ENCODE data around the gene PPP2CA.

Gene PPP2CA

DNA sequence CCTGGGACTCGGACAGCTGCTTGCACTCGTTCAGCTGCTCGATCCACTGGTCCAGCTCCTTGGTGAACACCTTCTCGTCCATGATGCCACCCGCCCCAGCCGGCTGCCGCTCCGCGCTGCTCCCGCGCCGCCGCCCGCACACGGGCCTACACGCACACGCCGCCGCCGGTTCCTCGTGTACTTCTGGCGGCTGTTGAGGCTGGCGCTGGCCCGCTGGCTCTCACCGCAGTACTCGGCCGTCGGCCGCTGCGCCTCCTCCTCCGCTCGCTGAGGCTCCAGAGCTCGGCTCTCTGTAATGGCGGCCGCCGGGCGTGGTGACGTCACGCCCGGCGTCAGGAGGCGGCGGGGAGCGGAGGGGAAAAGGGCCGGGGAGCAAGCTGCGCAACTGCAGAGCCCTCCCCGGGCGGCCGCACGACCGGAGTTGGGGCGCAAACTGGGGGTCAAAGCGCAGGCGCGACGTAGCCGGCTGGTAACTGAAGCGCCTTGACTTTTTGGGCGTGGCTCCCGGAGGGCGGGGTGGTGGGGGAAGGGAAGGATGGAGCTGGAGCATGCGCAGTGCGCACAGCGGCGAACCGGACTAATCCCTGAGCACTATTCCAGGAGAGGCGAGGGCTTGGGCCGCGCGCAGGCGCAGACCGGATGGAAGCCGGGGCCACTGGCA, at the start of gene PPP2CA:
Gene PPP2CA, minus strand, starts transcription at position 294 of the 661 bp plus-strand sequence. Its CDS starts 212 bp downstream, at position 82.
- H3K36me3 ChIP-seq (ENCODE audit: low read length): peaks cover 16% of the 10 kb centered on the region
- H3K9me3 ChIP-seq (ENCODE audit: insufficient read depth, low read length): no peaks in the 10 kb centered on the region
- H3K9ac ChIP-seq (ENCODE audit: low read length): peak within 1 kb of the TSS; percentile 100
- H3K4me3 ChIP-seq (ENCODE audit: insufficient read depth, low read length, poor library complexity, severe bottlenecking): peak within 1 kb of the TSS; percentile 87
- peak within 1 kb of the TSS; percentile 93 for H2AFZ ChIP-seq (ENCODE audit: low read depth, low read length, severe bottlenecking)
- peaks cover 12% of the 10 kb centered on the region; the same call in 1 of the 2 replicates for H3F3A ChIP-seq (ENCODE audit: insufficient read depth)
- TF ChIP-seq, protein P1, sequence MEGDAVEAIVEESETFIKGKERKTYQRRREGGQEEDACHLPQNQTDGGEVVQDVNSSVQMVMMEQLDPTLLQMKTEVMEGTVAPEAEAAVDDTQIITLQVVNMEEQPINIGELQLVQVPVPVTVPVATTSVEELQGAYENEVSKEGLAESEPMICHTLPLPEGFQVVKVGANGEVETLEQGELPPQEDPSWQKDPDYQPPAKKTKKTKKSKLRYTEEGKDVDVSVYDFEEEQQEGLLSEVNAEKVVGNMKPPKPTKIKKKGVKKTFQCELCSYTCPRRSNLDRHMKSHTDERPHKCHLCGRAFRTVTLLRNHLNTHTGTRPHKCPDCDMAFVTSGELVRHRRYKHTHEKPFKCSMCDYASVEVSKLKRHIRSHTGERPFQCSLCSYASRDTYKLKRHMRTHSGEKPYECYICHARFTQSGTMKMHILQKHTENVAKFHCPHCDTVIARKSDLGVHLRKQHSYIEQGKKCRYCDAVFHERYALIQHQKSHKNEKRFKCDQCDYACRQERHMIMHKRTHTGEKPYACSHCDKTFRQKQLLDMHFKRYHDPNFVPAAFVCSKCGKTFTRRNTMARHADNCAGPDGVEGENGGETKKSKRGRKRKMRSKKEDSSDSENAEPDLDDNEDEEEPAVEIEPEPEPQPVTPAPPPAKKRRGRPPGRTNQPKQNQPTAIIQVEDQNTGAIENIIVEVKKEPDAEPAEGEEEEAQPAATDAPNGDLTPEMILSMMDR (IDR thresholded peaks at IDR 0.05; ENCODE audit: insufficient read depth, low read length, poor library complexity, severe bottlenecking): no peak
- no peak for TF ChIP-seq EZH2phosphoT487 (conservative IDR thresholded peaks at IDR 0.05; ENCODE audit: low read length)
- peaks cover 50% of the 10 kb centered on the region for H3K79me2 ChIP-seq (ENCODE audit: insufficient read depth, low read length)
- H3K27me3 ChIP-seq (ENCODE audit: low read length): no peaks in the 10 kb centered on the region
- peak within 1 kb of the TSS; percentile 86 for H3K27ac ChIP-seq (ENCODE audit: low read depth, low read length)
- peaks cover 32% of the 10 kb centered on the region for H4K20me1 ChIP-seq (ENCODE audit: low read depth, low read length)
- H3K9me2 ChIP-seq (replicated peaks; ENCODE audit: insufficient read depth, low read length): no peaks in the 10 kb centered on the region
- peak within 1 kb of the TSS; percentile 96 for H3K4me2 ChIP-seq (ENCODE audit: low read depth, low read length, poor library complexity, severe bottlenecking)

DNA sequence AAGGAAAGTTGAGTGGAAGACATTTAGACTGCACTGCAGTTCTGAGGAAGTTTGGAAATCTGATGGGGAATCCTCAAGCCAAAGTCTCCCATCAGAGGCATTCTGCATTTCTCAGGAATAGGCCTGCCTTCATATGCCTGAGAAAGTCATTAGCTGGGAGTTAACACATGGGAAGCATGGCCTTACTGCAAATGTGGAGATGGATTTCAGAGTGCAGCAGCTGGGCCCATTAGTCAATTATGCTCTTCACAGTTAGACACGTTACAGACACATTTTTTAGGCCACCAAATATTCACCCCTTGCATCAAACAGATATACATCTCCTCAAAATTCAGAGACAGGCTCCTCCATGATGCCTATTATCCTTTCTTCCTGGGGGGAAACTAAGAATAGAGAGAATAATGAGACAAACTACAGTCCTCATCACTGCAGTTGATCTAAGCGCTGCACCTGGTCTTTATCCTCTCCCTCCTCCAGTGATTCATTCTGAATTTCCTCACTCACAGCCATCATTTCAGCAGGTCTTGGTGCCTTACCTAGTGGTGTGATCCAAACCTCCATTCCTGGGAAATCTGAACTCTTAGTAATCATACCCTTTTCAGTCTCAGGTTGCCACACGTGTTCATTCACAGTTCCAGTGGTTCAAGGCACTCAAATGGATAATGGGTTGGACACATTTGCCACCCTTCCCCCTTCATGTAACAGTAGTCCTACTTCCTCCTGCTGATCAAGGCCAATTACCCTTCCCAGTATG, 47.9 kb upstream of the PPP2CA start:
- Histone ChIP-seq H3F3A (ENCODE audit: insufficient read depth) (no peaks in the 10 kb centered on the region), H3K36me3 (ENCODE audit: low read length) (no peaks in the 10 kb centered on the region), H3K4me2 (ENCODE audit: low read depth, low read length, poor library complexity, severe bottlenecking) (no peak overlapping the region), H2AFZ (ENCODE audit: low read depth, low read length, severe bottlenecking) (no peak overlapping the region), H3K27me3 (ENCODE audit: low read length) (no peaks in the 10 kb centered on the region), H3K4me3 (ENCODE audit: insufficient read depth, low read length, poor library complexity, severe bottlenecking) (no peak overlapping the region), H3K9ac (ENCODE audit: low read length) (no peak overlapping the region), H3K27ac (ENCODE audit: low read depth, low read length) (no peak overlapping the region), H4K20me1 (ENCODE audit: low read depth, low read length) (no peaks in the 10 kb centered on the region), H3K79me2 (ENCODE audit: insufficient read depth, low read length) (no peaks in the 10 kb centered on the region), H3K9me2 (replicated peaks; ENCODE audit: insufficient read depth, low read length) (no peaks in the 10 kb centered on the region), H3K9me3 (ENCODE audit: insufficient read depth, low read length) (peaks cover 6% of the 10 kb centered on the region; the same call in 1 of the 2 replicates)
- TF ChIP-seq, protein P1 (IDR thresholded peaks at IDR 0.05; ENCODE audit: insufficient read depth, low read length, poor library complexity, severe bottlenecking): no peak
- no peak for TF ChIP-seq EZH2phosphoT487 (conservative IDR thresholded peaks at IDR 0.05; ENCODE audit: low read length)

DNA sequence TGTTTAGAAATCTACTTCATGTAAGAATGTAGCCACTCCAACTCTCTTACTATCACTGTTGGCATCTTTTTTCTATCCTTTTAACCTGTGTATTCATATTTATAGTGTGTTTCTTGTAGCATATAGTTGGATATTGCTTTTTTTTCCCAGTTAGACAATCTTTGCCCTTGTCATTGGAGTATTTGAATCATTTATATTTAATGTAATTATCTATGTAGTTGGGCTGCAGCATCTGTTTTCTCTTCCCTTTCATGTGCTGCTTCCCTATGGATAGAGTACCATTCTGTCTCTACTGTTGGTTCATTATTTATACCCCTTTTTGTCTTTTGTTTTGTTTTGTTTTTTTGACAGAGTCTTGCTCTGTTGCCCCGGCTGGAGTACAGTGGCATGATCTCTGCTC, 45.2 kb upstream of the PPP2CA start:
- Histone ChIP-seq H3K4me2 (ENCODE audit: low read depth, low read length, poor library complexity, severe bottlenecking) (no peak overlapping the region), H3K27ac (ENCODE audit: low read depth, low read length) (no peak overlapping the region), H4K20me1 (ENCODE audit: low read depth, low read length) (no peaks in the 10 kb centered on the region), H3F3A (ENCODE audit: insufficient read depth) (no peaks in the 10 kb centered on the region), H3K79me2 (ENCODE audit: insufficient read depth, low read length) (no peaks in the 10 kb centered on the region), H3K9me3 (ENCODE audit: insufficient read depth, low read length) (peaks cover 6% of the 10 kb centered on the region; the same call in 1 of the 2 replicates), H3K9me2 (replicated peaks; ENCODE audit: insufficient read depth, low read length) (no peaks in the 10 kb centered on the region), H3K9ac (ENCODE audit: low read length) (no peak overlapping the region), H3K27me3 (ENCODE audit: low read length) (no peaks in the 10 kb centered on the region), H3K36me3 (ENCODE audit: low read length) (no peaks in the 10 kb centered on the region), H3K4me3 (ENCODE audit: insufficient read depth, low read length, poor library complexity, severe bottlenecking) (no peak overlapping the region), H2AFZ (ENCODE audit: low read depth, low read length, severe bottlenecking) (no peak overlapping the region)
- TF ChIP-seq, protein P1 (IDR thresholded peaks at IDR 0.05; ENCODE audit: insufficient read depth, low read length, poor library complexity, severe bottlenecking): no peak
- no peak for TF ChIP-seq EZH2phosphoT487 (conservative IDR thresholded peaks at IDR 0.05; ENCODE audit: low read length)
